HL-60 (cell line): ENCODE results near the gene LILRA6.
A peak's percentile ranks its signal among the peaks of the same experiment; 100 is the strongest.
"Not testable (repeated sequence)": the region's sequence is repeated elsewhere in the genome, so short reads cannot be mapped to it uniquely, and the experiment has no call there.

Experiments
- DNase-seq, 2 experiments: peaks; one replicate each; pipeline ENCODE4 v3.0.0-alpha.2; 2010 to 2020; ENCODE audit warnings: low read depth in 1 of 2, low spot score in 1 of 2
- H3K27ac ChIP-seq: fragments of 250-450 bp; sonication (Bioruptor Pico); replicated peaks from 2 replicates; pipeline ENCODE4 v1.5.1; 2020; ENCODE audit warnings: mild to moderate bottlenecking, moderate library complexity
- H3K27me3 ChIP-seq: fragments of 250-450 bp; sonication (Bioruptor Pico); 2 replicates; pipeline ENCODE4 v1.5.1; 2021; ENCODE audit warnings: mild to moderate bottlenecking, moderate library complexity; ENCODE audit not compliant: insufficient read depth, poor library complexity, severe bottlenecking
- H3K4me3 ChIP-seq: replicated peaks from 2 replicates; pipeline ENCODE4 v1.5.1; 2011; ENCODE audit warnings: mild to moderate bottlenecking, control low read depth, low read length; ENCODE audit not compliant: insufficient read depth
- GABPA ChIP-seq: IDR thresholded peaks from 2 replicates; pipeline ENCODE4 v1.6.1; 2012; ENCODE audit warnings: low read depth
- POLR2AphosphoS5 ChIP-seq: IDR thresholded peaks from 2 replicates; pipeline ENCODE4 v1.6.1; 2012; ENCODE audit warnings: low read depth
- SPI1 ChIP-seq: IDR thresholded peaks from 2 replicates; pipeline ENCODE4 v1.6.1; 2012; ENCODE audit warnings: low read depth, mild to moderate bottlenecking, borderline replicate concordance
- TF ChIP-seq, protein P1 (sequence below): IDR thresholded peaks from 2 replicates; pipeline ENCODE4 v1.6.1; 2012; ENCODE audit warnings: low read depth; ENCODE audit not compliant: insufficient replicate concordance
- TF ChIP-seq, protein P2 (sequence below): IDR thresholded peaks from one replicate; pipeline ENCODE4 v1.5.1; 2011; ENCODE audit warnings: low read length, control low read depth, inconsistent platforms; ENCODE audit not compliant: insufficient read depth

LILRA6 gene

DNA sequence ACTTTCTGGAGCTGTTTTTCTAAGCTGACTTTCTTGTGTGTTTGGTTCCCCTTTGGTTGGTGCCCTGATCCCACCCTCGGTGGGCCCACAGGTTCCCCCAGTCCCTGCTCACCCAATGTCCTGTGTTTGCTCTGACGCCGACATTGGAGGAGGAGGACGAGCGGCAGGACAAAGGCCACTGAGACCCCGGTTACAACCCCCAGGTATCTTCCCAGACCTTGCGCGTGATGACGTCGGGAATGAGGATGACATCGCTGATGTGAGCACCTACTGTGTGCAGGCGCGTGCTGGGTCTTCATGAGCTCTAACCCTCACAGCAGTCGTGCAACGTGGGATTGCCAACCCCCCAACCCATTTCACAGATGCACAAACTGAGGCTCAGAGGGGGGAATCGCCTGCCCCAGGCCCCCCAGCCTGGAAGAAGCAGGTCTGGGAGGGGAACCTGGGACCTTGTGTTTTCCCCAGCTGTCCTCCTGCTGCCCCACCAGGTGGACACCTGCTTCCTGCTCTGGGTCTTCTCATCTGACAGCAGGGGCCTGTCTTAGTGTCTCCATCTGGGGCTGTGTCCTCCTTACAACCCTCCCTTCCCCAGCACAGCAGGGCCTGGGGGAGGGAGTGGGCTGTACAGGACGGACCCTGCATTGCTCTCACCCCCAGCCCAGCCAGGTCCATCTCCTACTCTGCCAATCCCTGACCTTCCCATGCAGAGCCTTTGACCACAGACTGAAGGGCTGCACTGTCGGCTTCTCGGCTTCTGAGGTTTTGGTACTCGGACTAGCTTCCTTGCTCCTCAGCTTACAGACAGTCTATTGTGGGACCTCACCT, 4.7 kb upstream of the LILRA6 start:
- H3K4me3 ChIP-seq = no peak overlapping the region

DNA sequence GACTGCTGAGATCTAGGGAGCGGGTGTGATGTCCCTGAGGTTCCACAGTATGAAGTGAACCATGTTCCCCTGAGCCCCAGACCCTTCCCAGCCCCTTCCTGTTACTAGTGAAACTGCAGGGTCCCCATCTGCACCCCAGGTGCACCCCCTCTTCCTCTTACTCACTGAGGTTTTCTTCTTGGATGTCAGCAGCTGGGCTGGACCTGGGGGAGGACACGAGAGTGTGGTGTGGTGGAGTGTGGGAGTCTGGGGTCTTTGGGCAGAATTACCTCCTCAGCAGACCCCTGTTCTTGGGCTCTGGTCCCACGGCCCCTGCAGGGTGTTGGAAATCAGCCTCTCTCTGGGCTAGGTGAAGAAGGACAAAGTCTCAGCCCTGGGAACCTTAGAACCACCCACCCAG, 3.3 kb upstream of the LILRA6 start:
- no peak for DNase-seq
- Histone ChIP-seq H3K27ac (no peak overlapping the region), H3K27me3 (peaks cover 3% of the 10 kb centered on the region), H3K4me3 (no peak overlapping the region)
- TF ChIP-seq GABPA (no peak), SPI1 (no peak), POLR2AphosphoS5 (no peak)
- TF ChIP-seq, protein P1, sequence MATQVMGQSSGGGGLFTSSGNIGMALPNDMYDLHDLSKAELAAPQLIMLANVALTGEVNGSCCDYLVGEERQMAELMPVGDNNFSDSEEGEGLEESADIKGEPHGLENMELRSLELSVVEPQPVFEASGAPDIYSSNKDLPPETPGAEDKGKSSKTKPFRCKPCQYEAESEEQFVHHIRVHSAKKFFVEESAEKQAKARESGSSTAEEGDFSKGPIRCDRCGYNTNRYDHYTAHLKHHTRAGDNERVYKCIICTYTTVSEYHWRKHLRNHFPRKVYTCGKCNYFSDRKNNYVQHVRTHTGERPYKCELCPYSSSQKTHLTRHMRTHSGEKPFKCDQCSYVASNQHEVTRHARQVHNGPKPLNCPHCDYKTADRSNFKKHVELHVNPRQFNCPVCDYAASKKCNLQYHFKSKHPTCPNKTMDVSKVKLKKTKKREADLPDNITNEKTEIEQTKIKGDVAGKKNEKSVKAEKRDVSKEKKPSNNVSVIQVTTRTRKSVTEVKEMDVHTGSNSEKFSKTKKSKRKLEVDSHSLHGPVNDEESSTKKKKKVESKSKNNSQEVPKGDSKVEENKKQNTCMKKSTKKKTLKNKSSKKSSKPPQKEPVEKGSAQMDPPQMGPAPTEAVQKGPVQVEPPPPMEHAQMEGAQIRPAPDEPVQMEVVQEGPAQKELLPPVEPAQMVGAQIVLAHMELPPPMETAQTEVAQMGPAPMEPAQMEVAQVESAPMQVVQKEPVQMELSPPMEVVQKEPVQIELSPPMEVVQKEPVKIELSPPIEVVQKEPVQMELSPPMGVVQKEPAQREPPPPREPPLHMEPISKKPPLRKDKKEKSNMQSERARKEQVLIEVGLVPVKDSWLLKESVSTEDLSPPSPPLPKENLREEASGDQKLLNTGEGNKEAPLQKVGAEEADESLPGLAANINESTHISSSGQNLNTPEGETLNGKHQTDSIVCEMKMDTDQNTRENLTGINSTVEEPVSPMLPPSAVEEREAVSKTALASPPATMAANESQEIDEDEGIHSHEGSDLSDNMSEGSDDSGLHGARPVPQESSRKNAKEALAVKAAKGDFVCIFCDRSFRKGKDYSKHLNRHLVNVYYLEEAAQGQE = no peak
- TF ChIP-seq, protein P2, sequence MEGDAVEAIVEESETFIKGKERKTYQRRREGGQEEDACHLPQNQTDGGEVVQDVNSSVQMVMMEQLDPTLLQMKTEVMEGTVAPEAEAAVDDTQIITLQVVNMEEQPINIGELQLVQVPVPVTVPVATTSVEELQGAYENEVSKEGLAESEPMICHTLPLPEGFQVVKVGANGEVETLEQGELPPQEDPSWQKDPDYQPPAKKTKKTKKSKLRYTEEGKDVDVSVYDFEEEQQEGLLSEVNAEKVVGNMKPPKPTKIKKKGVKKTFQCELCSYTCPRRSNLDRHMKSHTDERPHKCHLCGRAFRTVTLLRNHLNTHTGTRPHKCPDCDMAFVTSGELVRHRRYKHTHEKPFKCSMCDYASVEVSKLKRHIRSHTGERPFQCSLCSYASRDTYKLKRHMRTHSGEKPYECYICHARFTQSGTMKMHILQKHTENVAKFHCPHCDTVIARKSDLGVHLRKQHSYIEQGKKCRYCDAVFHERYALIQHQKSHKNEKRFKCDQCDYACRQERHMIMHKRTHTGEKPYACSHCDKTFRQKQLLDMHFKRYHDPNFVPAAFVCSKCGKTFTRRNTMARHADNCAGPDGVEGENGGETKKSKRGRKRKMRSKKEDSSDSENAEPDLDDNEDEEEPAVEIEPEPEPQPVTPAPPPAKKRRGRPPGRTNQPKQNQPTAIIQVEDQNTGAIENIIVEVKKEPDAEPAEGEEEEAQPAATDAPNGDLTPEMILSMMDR = no peak

More for the DNA sequence above, 4.7 kb upstream of the LILRA6 start:
- peaks cover 3% of the 10 kb centered on the region for H3K27me3 ChIP-seq
- no peak overlapping the region for H3K27ac ChIP-seq
- no peak for DNase-seq
- TF ChIP-seq SPI1 (no peak), POLR2AphosphoS5 (no peak), GABPA (no peak)
- TF ChIP-seq, protein P2 = no peak
- TF ChIP-seq, protein P1 = no peak

DNA sequence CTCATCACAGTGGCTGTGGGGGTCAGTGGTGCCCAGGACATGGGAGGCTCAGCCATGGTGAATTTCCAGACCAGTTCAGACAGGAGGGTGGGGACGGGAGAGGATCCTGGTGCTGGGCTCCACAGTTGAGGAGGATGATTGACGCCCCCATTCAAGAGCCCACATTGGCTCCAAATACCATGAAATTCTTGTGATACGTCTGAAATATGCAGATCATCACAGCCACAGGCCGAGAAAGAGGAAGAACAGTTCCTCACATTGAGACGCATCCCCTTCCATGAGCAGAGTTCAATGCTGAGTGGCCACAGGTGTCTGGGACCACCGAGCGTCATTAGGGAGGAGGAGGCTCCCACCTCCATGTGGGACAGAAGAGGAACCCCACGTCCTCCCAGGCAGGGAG, 1.2 kb upstream of the LILRA6 start:
- H3K4me3 ChIP-seq, H3K27ac ChIP-seq, H3K27me3 ChIP-seq: not testable (repeated sequence)
- DNase-seq = peak in 1 of 2 experiments; percentile 23

DNA sequence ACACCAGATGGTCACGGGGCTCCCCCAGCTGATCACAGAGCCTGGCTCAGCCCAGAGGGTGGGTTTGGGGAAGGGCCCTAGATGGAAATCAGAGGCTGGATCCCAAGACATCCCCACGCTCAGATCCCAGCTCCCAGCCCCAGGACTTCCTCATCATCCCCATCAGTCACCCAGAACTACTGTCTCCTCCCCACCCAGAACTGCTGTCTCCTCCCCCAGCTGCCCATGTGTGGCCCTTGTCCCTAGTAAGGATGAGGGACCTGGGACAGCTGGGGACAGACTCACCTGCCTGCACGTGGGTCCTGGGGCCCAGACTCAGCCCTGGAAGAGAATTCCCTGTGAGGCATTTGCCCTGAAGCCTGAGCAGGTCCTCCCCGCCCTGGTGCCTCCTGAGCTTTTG, 356 bp downstream of the LILRA6 start:
- not testable (repeated sequence) for DNase-seq, H3K4me3 ChIP-seq

DNA sequence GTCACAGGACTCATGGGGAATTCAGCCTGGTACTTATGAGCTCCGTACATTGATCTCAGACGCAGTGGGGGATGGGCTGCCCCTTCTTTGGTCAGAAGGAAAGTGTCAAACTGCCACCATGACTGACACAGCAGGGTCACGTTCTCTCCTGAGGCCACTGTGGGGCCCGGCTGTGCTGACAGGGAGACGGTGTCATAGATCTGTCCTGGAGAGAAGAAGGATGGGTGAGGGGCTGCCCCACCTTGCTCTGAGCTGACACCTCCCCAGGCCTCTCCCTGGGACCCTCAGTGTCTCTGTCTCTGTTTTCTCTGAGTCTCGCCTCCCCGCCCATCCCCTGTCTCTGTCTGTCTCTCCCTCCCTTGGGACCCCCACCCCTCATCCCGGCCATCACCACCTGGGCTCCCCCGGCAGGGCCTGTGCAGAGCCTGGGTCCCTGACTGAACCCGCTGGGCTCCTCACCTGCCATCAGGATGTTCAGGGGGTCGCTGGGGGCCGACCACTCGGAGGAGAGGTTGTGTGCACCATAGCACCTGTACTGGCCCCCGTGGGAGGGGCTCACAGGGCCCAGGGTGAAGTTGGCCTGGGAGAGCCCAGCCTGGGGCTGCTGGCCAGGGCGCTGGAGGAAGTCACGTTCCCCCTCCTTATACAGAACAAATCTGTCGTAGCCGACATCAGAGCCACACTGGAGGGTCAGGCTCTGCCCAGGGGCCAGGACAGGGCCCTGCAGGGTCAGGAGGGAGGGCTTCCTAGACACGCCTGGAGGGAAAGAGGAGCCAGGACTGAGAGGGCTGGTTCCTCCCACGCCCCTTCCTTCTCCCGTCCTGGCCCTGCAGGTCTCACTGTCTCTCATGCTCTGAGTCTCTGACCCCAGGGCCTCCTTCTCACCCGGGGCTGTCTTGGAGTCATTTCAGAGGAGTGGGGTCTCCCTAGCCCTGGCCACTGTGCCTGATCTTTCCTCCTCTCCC, 1.9 kb downstream of the LILRA6 start:
- DNase-seq, H3K27ac ChIP-seq, H3K4me3 ChIP-seq, H3K27me3 ChIP-seq: not testable (repeated sequence)

More for the DNA sequence above, 356 bp downstream of the LILRA6 start:
- H3K27ac ChIP-seq, H3K27me3 ChIP-seq: not testable (repeated sequence)

DNA sequence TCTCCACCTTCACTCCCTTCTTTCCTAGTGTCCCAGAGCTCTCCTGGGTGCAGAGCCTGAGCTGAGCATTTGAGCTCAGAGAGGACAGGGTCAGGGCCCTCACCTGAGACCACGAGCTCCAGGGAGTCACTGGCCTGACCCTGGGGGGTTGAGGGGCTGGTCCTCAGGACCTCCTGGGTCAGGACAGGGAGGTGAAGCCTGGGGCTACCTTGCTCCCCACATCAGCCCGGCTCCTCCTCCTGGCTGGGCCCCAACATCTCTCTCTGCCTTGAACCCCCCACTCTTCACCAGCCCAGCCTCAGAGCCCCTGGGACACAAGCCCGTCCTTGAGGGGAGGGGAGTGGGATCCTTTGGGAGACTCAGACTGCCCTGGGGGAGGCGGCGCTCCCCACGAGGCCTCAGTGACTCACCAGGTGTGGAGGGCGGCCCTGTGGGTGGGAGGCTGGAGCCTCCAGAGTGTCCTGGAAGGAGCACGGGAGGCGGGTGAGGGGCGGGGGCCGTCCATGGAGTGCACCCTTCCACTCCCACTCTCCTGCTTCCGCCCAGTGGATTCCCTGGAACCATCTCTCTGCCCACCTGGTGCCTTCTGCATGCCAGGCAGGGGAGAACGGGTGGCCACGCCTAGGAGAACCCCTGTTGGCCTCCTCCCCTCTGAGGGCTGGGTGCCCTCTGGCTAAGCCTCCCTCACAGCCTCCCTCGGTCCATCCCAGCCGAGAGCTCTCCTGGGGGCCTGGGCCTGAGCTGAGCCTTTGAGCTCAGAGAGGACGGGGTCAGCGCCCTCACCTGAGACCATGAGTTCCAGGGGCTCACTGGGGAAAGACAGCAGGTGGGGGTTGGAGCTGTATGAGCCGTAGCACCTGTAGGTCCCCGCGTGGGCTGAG, 2.9 kb downstream of the LILRA6 start:
- not testable (repeated sequence) for H3K4me3 ChIP-seq, DNase-seq, H3K27ac ChIP-seq

More for the DNA sequence above, 2.9 kb downstream of the LILRA6 start:
- not testable (repeated sequence) for H3K27me3 ChIP-seq
